Right renal pelvis (tissue), 4 donors: ENCODE measurements around the gene MMP8. TPM values are rescaled to one million over a fixed set of nuclear protein-coding genes. Genes with fewer than 3 reads are reported as not detected.
A peak's percentile ranks its signal among the peaks of the same experiment; 100 is the strongest.

Experiments
- DNase-seq, 4 donors: peaks; one replicate each; pipeline ENCODE4 v3.0.0-alpha.2; 2013; ENCODE audit warnings: low read depth in 4 of 4, low spot score in 3 of 4, missing footprints in 1 of 4
- polyA plus RNA-seq, 4 donors: library from polyadenylated mRNA; unstranded; fragments of 120-200 nt; gene quantifications; one replicate each; pipeline ENCODE4 v1.2.1, GENCODE V29; 2013; ENCODE audit not compliant: insufficient read length in 4 of 4

MMP8 gene
- polyA plus RNA-seq, 4 donors = 0.05 TPM; not detected in 3

DNA sequence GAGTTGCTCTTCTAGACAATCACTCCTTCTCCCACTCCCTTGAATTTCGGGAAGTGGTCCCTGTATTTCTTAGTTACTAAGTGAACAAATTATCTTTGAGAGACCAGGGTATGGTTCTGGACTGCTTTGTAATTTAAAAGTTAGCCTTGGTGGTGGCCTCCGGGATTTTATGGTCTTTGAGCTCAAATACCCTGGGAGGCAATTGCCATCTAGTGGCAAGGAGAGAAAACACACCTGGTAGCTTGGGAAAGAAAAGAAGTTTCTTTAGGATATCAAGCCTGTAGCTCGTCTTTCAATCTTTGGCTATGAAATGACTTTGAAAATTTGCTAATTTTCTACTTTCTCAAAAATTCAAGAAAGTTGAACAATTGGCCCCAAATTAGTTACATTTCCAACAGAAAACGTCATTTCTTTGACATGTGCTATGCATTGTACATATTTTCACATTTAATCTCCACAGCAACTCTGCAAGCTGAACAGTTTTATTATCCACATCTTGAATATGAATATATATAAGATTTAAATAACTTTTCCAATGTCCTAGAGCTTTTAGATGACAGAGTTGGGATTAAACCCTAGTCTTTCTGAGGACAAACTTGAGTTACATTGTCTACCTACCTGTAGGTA lies 58.3 kb downstream of the MMP8 start:
- DNase-seq = peak; percentile 0 to 23 (median 12)

DNA sequence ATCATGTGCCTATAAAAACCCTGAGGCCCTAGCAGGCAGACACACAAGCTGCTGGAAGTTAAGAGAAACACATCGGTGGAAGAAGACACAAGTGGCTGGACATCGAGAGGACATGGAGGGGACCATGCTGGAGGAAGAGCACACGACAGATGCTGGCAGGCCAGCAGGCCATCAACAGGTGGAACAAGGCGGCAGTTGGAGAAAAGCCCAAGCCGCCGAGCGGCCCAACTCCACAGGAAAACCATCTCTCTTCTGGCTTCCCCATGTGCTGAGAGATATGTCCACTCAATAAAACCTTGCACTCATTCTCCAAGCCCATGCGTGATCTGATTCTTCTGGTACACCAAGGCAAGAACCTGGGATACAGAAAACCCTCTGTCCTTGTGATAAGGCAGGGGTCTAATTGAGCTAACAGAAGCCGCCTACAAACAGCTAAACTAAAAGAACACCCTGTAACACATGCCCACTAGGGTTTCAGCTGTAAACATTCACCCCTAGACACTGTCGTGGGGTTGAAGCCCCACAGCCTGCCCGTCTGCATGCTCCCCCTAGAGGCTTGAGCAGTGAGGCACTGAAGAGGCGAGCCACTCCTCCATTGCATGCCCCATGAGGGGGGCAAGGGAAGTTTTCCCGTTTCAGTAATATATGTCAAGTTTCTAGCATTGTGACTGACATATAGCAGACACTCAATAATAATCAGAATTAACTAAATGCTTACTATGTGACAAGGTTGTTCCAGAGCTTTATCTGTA lies 60.6 kb downstream of the MMP8 start:
- DNase-seq = no peak

- DNase-seq = no peak
These were observed 62.1 kb downstream of the MMP8 start for GRCh38 chr11:102662607-102663006.

Other genes with a start within 250 kb of the MMP8 start
- gene MMP7, start 194.2 kb downstream of the MMP8 start, polyA plus RNA-seq = 10 to 100 TPM; 23.2 to 30.9 (median 26.2) TPM
- not detected for gene MMP20, start 99.6 kb downstream of the MMP8 start, polyA plus RNA-seq
- not detected for gene MMP27, start 19.2 kb downstream of the MMP8 start, polyA plus RNA-seq
- gene MMP10, start 55.7 kb upstream of the MMP8 start, polyA plus RNA-seq = under 1 TPM in 3 of 4 donors, not detected in 1; 0.11 to 0.14 (median 0.12) TPM
- gene MMP1, start 73.2 kb upstream of the MMP8 start, polyA plus RNA-seq = under 1 TPM in 3 of 4 donors, not detected in 1; 0.17 to 0.24 (median 0.17) TPM
- under 1 TPM in 1 of 4 donors, not detected in 3; 0.06 TPM for gene MMP3, start 118.7 kb upstream of the MMP8 start, polyA plus RNA-seq
- 1 to 10 TPM; 1.7 to 5.6 (median 2.8) TPM for gene MMP12, start 150.0 kb upstream of the MMP8 start, polyA plus RNA-seq
- under 1 TPM in 3 of 4 donors, not detected in 1; 0.04 to 0.11 (median 0.10) TPM for gene MMP13, start 230.8 kb upstream of the MMP8 start, polyA plus RNA-seq